GM21737 (cell line): Measurements from ENCODE around the gene RPL14.

Experiments
- ATAC-seq: cut with Tn5 transposase; IDR thresholded peaks from one replicate; pipeline ENCODE4 v1.9.1; 2021; ENCODE audit warnings: mild to moderate bottlenecking, moderate library complexity; ENCODE audit not compliant: unreplicated experiment

Gene RPL14

GRCh38 chr3:40518067-40518466, 60.9 kb downstream of the RPL14 start:
- no peak for ATAC-seq
